HG03565 (cell line): ENCODE data around the gene SEC63.
"Not testable (repeated sequence)": the region's sequence is repeated elsewhere in the genome, so short reads cannot be mapped to it uniquely, and the experiment has no call there.

Experiments used
- ATAC-seq: cut with Tn5 transposase; IDR thresholded peaks from one replicate; pipeline ENCODE4 v1.9.1; 2021; ENCODE audit warnings: mild to moderate bottlenecking, moderate library complexity; ENCODE audit not compliant: unreplicated experiment

Gene SEC63

GRCh38 chr6:107936162-107936909 is 21.7 kb downstream of the SEC63 start:
- ATAC-seq = no peak

GRCh38 chr6:107934229-107934628 is 23.8 kb downstream of the SEC63 start:
- not testable (repeated sequence) for ATAC-seq

GRCh38 chr6:107932580-107932979 is 25.4 kb downstream of the SEC63 start:
- no peak for ATAC-seq

- no peak for ATAC-seq
Observed at GRCh38 chr6:107931894-107932293, 26.1 kb downstream of the SEC63 start.

GRCh38 chr6:107928984-107929383 is 29.0 kb downstream of the SEC63 start:
- ATAC-seq = no peak

- ATAC-seq = not testable (repeated sequence)
Observed at GRCh38 chr6:107926697-107927544, 31.1 kb downstream of the SEC63 start.

- no peak for ATAC-seq
Observed at GRCh38 chr6:107917451-107918375, 40.3 kb downstream of the SEC63 start.

- not testable (repeated sequence) for ATAC-seq
Observed at GRCh38 chr6:107916961-107917360, 41.0 kb downstream of the SEC63 start.

- ATAC-seq = no peak
Observed at GRCh38 chr6:107911692-107912091, 46.3 kb downstream of the SEC63 start.

GRCh38 chr6:107894809-107895396 is 63.1 kb downstream of the SEC63 start:
- ATAC-seq = no peak

- not testable (repeated sequence) for ATAC-seq
Observed at GRCh38 chr6:107890431-107890830, 67.6 kb downstream of the SEC63 start.

GRCh38 chr6:107885950-107886349 is 72.1 kb downstream of the SEC63 start:
- not testable (repeated sequence) for ATAC-seq

GRCh38 chr6:107879941-107880340 is 78.1 kb downstream of the SEC63 start:
- no peak for ATAC-seq

GRCh38 chr6:107877968-107878367 is 80.0 kb downstream of the SEC63 start:
- ATAC-seq = no peak

GRCh38 chr6:107871976-107872375 is 86.0 kb downstream of the SEC63 start:
- ATAC-seq = no peak

GRCh38 chr6:107871512-107871911 is 86.5 kb downstream of the SEC63 start:
- not testable (repeated sequence) for ATAC-seq

- no peak for ATAC-seq
Observed at GRCh38 chr6:107871016-107871415, 87.0 kb downstream of the SEC63 start.

- no peak for ATAC-seq
Observed at GRCh38 chr6:107870381-107870780, 87.6 kb downstream of the SEC63 start.

GRCh38 chr6:107869871-107870270 is 88.1 kb downstream of the SEC63 start:
- ATAC-seq = no peak

- no peak for ATAC-seq
Observed at GRCh38 chr6:107868867-107869611, 89.0 kb downstream of the SEC63 start.
